ENCODE results near the gene PRR22. TPM values are rescaled to one million over a fixed set of nuclear protein-coding genes. Genes with fewer than 3 reads are reported as not detected.

Gene PRR22
- total RNA-seq, 3 donors from 2014 or later (not counting 1 experiment from before 2014, with no cell fraction given): 2.4 to 5.4 (median 4.2) TPM

DNA sequence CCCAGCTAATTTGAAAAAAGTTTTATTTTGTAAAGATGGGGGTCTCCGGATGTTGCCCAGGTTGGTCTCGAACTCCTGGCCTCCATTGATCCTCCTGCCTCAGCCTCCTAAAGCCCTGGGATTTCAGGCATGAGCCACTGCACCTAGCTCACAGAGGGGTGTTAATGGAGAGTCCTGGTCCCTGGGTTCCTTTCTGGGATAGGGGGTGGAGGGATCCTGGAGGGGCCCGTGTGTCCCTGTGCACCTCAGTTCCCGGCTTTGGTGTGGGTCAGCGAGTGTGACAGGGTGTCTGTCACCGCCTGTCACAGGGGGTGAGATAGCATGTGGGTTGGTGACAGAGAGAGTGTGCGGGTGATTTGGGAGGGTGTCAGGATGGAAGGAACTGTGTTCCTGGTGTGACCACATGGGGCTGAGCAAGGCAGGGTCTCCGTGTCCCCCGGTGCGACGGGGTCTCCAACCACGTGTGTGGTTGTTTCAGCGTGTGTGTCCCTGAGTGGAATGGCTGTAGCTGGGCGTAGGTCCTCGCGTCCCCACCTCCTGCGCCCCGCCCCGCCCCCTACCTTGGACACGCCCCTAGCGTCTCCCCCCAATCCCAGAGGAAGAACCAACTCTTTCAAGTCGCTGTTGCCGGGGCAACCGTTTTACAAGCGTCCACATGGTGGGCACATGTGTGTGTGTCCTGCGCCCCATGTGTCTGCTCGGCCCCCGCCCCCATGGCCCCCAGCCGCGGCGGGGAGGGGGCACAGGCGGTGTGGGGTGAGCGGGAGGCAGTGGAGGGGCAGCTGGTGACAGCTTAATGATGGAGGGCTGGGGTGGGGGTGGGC, 17.5 kb upstream of the PRR22 start:
- WGBS (ENCODE audit: insufficient coverage): 15% methylated on average over 33 of the region's 33 CpGs
- no peak overlapping the region for H3K27ac Mint-ChIP-seq
- H3K36me3 ChIP-seq (ENCODE audit: control insufficient read depth, insufficient read depth, low read length): no peaks in the 10 kb centered on the region
- H3K9me3 Mint-ChIP-seq: no peaks in the 10 kb centered on the region
- DNase-seq (no peak), ATAC-seq (no peak)
- no peak overlapping the region for H3K4me3 ChIP-seq (ENCODE audit: low read length)
- H3K27me3 Mint-ChIP-seq (ENCODE audit: low read depth in 2 of 2): peaks cover 5 to 55% of the 10 kb centered on the region in 2 donors
- peaks cover 12 to 19% of the 10 kb centered on the region in 2 donors for H3K4me1 Mint-ChIP-seq
- H3K4me1 ChIP-seq (ENCODE audit: control insufficient read depth, insufficient read depth, low read length): peaks cover 27% of the 10 kb centered on the region
- H3K27ac ChIP-seq (ENCODE audit: low read length): no peak overlapping the region
- intact Hi-C loops (cut with micrococcal nuclease): loop anchor here (5.0 kb wide), 1 partner anchor 220 kb away; no protein-coding TSS in a partner anchor
- H3K36me3 Mint-ChIP-seq: no peaks in the 10 kb centered on the region
- H3K4me3 Mint-ChIP-seq: no peak overlapping the region
- no peak for TF ChIP-seq CTCF (IDR thresholded peaks at IDR 0.05)
- peaks cover 39% of the 10 kb centered on the region for H3K27me3 ChIP-seq (ENCODE audit: control insufficient read depth, insufficient read depth, low read length)
- no peaks in the 10 kb centered on the region for H3K9me3 ChIP-seq (ENCODE audit: control insufficient read depth, insufficient read depth, low read length)

GRCh38 chr19:5800361-5801270, 16.1 kb upstream of the PRR22 start:
- DNase-seq (no peak), ATAC-seq (no peak)
- H3K27me3 ChIP-seq (ENCODE audit: control insufficient read depth, insufficient read depth, low read length): peaks cover 39% of the 10 kb centered on the region
- 88% methylated on average over 17 of the region's 17 CpGs for WGBS (ENCODE audit: insufficient coverage)
- Mint-ChIP-seq H3K9me3 (no peaks in the 10 kb centered on the region), H3K4me3 (no peak overlapping the region), H3K27ac (no peak overlapping the region), H3K27me3 (ENCODE audit: low read depth in 2 of 2) (peaks cover 0 to 46% of the 10 kb centered on the region in 2 donors), H3K36me3 (no peaks in the 10 kb centered on the region), H3K4me1 (peaks cover 12 to 19% of the 10 kb centered on the region in 2 donors)
- H3K36me3 ChIP-seq (ENCODE audit: control insufficient read depth, insufficient read depth, low read length): no peaks in the 10 kb centered on the region
- no peak for TF ChIP-seq CTCF (IDR thresholded peaks at IDR 0.05)
- no peak overlapping the region for H3K4me3 ChIP-seq (ENCODE audit: low read length)
- no peaks in the 10 kb centered on the region for H3K9me3 ChIP-seq (ENCODE audit: control insufficient read depth, insufficient read depth, low read length)
- no peak overlapping the region for H3K27ac ChIP-seq (ENCODE audit: low read length)
- intact Hi-C loops (cut with micrococcal nuclease): loop anchor here (5.0 kb wide), 1 partner anchor 222 kb away; no protein-coding TSS in a partner anchor
- H3K4me1 ChIP-seq (ENCODE audit: control insufficient read depth, insufficient read depth, low read length): peaks cover 24% of the 10 kb centered on the region

GRCh38 chr19:5799247-5800241, 15.0 kb upstream of the PRR22 start:
- H3K27ac ChIP-seq (ENCODE audit: low read length): no peak overlapping the region
- no peaks in the 10 kb centered on the region for H3K9me3 ChIP-seq (ENCODE audit: control insufficient read depth, insufficient read depth, low read length)
- no peak for DNase-seq
- ATAC-seq: no peak
- no peaks in the 10 kb centered on the region for H3K36me3 ChIP-seq (ENCODE audit: control insufficient read depth, insufficient read depth, low read length)
- Mint-ChIP-seq H3K4me3 (no peak overlapping the region), H3K27me3 (ENCODE audit: low read depth in 2 of 2) (peaks cover 0 to 41% of the 10 kb centered on the region in 2 donors), H3K9me3 (no peaks in the 10 kb centered on the region), H3K27ac (no peak overlapping the region), H3K4me1 (peaks cover 12 to 17% of the 10 kb centered on the region in 2 donors), H3K36me3 (no peaks in the 10 kb centered on the region)
- WGBS (ENCODE audit: insufficient coverage): 56% methylated on average over 37 of the region's 37 CpGs
- no peak overlapping the region for H3K4me3 ChIP-seq (ENCODE audit: low read length)
- H3K4me1 ChIP-seq (ENCODE audit: control insufficient read depth, insufficient read depth, low read length): peaks cover 18% of the 10 kb centered on the region
- H3K27me3 ChIP-seq (ENCODE audit: control insufficient read depth, insufficient read depth, low read length): peaks cover 37% of the 10 kb centered on the region
- TF ChIP-seq CTCF (IDR thresholded peaks at IDR 0.05): no peak
- intact Hi-C loops (cut with micrococcal nuclease): loop anchor here (5.0 kb wide), 1 partner anchor 223 kb away; no protein-coding TSS in a partner anchor

Data from natural killer cell (primary cell).